Duodenal mucosa (tissue), 2 donors: Measurements from ENCODE around the gene DNAJB14.

ENCODE experiments used
- H3K27ac ChIP-seq: one replicate; pipeline ENCODE4 v1.7.0; 2013; ENCODE audit warnings: low read depth, low read length
- H3K27me3 ChIP-seq, 2 donors: one replicate each; pipeline ENCODE4 v1.7.0; 2013; ENCODE audit warnings: low read length in 2 of 2, control low read depth in 1 of 2; ENCODE audit not compliant: insufficient read depth in 2 of 2, control insufficient read depth in 1 of 2
- H3K36me3 ChIP-seq, 2 donors: one replicate each; pipeline ENCODE4 v1.7.0; 2013; ENCODE audit warnings: low read length in 2 of 2, control low read depth in 1 of 2; ENCODE audit not compliant: insufficient read depth in 2 of 2, control insufficient read depth in 1 of 2
- H3K4me1 ChIP-seq, 2 donors: one replicate each; pipeline ENCODE4 v1.7.0; 2013; ENCODE audit warnings: low read length in 2 of 2, control low read depth in 1 of 2; ENCODE audit not compliant: insufficient read depth in 2 of 2, control insufficient read depth in 1 of 2
- H3K4me3 ChIP-seq, 2 donors: one replicate each; pipeline ENCODE4 v1.7.0; 2013; ENCODE audit warnings: low read length in 2 of 2, low read depth in 1 of 2
- H3K9ac ChIP-seq, 2 donors: one replicate each; pipeline ENCODE4 v1.7.0; 2013; ENCODE audit warnings: low read length in 2 of 2, low read depth in 1 of 2
- H3K9me3 ChIP-seq, 2 donors: one replicate each; pipeline ENCODE4 v1.7.0; 2013; ENCODE audit warnings: low read length in 2 of 2, control low read depth in 1 of 2; ENCODE audit not compliant: control insufficient read depth in 1 of 2

The DNAJB14 gene

GRCh38 chr4:99945718-99946355, 581 bp downstream of the DNAJB14 start:
- Histone ChIP-seq H3K27ac (peak overlapping the region; percentile 97), H3K9me3 (no peaks in the 10 kb centered on the region), H3K9ac (peak overlapping the region; percentile 83 to 92), H3K36me3 (no peaks in the 10 kb centered on the region), H3K4me1 (peaks cover 28 to 36% of the 10 kb centered on the region in 2 donors), H3K27me3 (no peaks in the 10 kb centered on the region), H3K4me3 (peak overlapping the region; percentile 84 to 96)

- no peaks in the 10 kb centered on the region for H3K36me3 ChIP-seq
- H3K9me3 ChIP-seq, result no peaks in the 10 kb centered on the region
- no peak overlapping the region for H3K9ac ChIP-seq
- no peaks in the 10 kb centered on the region for H3K27me3 ChIP-seq
- peak overlapping the region in 1 of 2 donors; percentile 2 for H3K4me3 ChIP-seq
- H3K27ac ChIP-seq, result no peak overlapping the region
- peaks cover 28 to 36% of the 10 kb centered on the region in 2 donors for H3K4me1 ChIP-seq
These were observed 2.4 kb downstream of the DNAJB14 start for GRCh38 chr4:99943904-99944437.

GRCh38 chr4:99938243-99938753, 8.1 kb downstream of the DNAJB14 start:
- peaks cover 7% of the 10 kb centered on the region in 2 donors for H3K9me3 ChIP-seq
- H3K4me1 ChIP-seq, result no peaks in the 10 kb centered on the region
- H3K27me3 ChIP-seq, result no peaks in the 10 kb centered on the region
- no peak overlapping the region for H3K4me3 ChIP-seq
- no peak overlapping the region for H3K27ac ChIP-seq
- H3K9ac ChIP-seq, result no peak overlapping the region
- H3K36me3 ChIP-seq, result peaks cover 0 to 11% of the 10 kb centered on the region in 2 donors

DNA sequence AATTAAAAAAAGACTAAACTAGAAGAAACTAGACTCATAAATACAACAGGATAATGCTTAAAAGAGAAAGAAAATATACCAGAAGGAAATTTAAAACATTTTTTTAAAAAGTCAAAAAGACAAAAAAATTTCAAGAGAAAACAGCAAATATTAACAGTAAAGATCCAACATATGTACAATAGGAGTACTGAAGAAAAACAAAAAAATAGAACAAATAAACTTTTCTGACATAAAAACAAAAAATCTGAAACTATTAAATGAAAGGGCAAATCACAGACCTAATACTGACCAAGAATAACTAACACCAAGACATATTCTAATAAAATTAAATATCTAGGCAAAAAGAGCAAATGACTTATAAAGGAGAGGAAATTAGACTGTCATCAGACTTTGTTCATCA, 11.5 kb downstream of the DNAJB14 start:
- Histone ChIP-seq H3K4me3 (no peak overlapping the region), H3K27me3 (no peaks in the 10 kb centered on the region), H3K27ac (no peak overlapping the region)

DNA sequence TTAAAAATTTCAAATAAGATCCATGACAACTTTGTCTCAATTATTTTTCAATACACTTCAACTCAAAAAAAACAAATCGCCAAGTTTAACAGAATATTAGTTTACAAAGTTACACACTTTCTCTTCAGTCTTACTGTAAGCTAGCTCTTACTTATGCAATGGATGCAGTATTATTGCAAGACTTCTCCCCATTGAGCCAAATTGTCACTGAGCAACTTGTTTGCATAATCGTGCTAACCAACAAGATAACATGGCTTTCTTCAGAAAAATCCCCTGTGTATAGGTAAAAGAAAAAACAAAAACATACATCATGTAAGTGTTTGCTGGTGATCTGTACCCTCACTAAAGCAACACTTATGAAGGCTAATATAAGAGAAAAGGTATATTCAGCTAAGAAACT, 18.9 kb downstream of the DNAJB14 start:
- Histone ChIP-seq H3K27me3 (no peaks in the 10 kb centered on the region), H3K4me3 (no peak overlapping the region), H3K36me3 (peaks cover 3 to 5% of the 10 kb centered on the region in 2 donors), H3K27ac (no peak overlapping the region), H3K4me1 (no peaks in the 10 kb centered on the region), H3K9ac (no peak overlapping the region), H3K9me3 (no peaks in the 10 kb centered on the region)

More for the DNA sequence above, 11.5 kb downstream of the DNAJB14 start:
- Histone ChIP-seq H3K36me3 (peaks cover 0 to 11% of the 10 kb centered on the region in 2 donors), H3K9me3 (peaks cover 7% of the 10 kb centered on the region in 2 donors), H3K4me1 (no peaks in the 10 kb centered on the region), H3K9ac (no peak overlapping the region)

GRCh38 chr4:99921174-99921573, 25.2 kb downstream of the DNAJB14 start:
- no peaks in the 10 kb centered on the region for H3K9me3 ChIP-seq
- H3K4me1 ChIP-seq, result peaks cover 3 to 4% of the 10 kb centered on the region in 2 donors
- H3K27me3 ChIP-seq, result no peaks in the 10 kb centered on the region
- no peak overlapping the region for H3K4me3 ChIP-seq
- no peak overlapping the region for H3K27ac ChIP-seq
- H3K36me3 ChIP-seq, result peaks cover 7 to 18% of the 10 kb centered on the region in 2 donors
- H3K9ac ChIP-seq, result no peak overlapping the region

DNA sequence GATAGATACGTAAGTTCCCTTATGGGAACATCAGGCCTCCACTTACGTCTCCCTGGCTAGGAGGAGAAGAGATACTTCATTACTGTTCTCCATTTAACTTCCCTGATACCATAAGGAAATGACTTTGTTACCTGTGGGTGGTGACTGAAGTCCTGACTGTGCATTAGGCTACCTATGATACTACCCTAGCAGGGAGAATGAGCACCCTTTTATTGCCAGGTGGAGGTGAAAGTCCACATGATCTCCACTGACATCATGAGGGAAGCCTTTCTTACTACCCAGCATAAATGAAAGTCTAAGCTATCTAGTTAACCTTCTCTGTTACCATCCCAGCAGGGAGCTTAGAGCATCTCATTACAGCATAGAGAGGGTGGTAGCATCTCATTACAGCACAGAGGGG, 27.8 kb downstream of the DNAJB14 start:
- Histone ChIP-seq H3K9ac (no peak overlapping the region), H3K4me1 (peaks cover 3 to 4% of the 10 kb centered on the region in 2 donors), H3K9me3 (no peaks in the 10 kb centered on the region), H3K27me3 (no peaks in the 10 kb centered on the region), H3K36me3 (peaks cover 12 to 21% of the 10 kb centered on the region in 2 donors), H3K27ac (no peak overlapping the region), H3K4me3 (no peak overlapping the region)

GRCh38 chr4:99917575-99917974, 28.8 kb downstream of the DNAJB14 start:
- peaks cover 3 to 4% of the 10 kb centered on the region in 2 donors for H3K4me1 ChIP-seq
- H3K27me3 ChIP-seq, result no peaks in the 10 kb centered on the region
- no peak overlapping the region for H3K4me3 ChIP-seq
- no peaks in the 10 kb centered on the region for H3K9me3 ChIP-seq
- H3K9ac ChIP-seq, result no peak overlapping the region
- H3K27ac ChIP-seq, result no peak overlapping the region
- H3K36me3 ChIP-seq, result peaks cover 10 to 21% of the 10 kb centered on the region in 2 donors

DNA sequence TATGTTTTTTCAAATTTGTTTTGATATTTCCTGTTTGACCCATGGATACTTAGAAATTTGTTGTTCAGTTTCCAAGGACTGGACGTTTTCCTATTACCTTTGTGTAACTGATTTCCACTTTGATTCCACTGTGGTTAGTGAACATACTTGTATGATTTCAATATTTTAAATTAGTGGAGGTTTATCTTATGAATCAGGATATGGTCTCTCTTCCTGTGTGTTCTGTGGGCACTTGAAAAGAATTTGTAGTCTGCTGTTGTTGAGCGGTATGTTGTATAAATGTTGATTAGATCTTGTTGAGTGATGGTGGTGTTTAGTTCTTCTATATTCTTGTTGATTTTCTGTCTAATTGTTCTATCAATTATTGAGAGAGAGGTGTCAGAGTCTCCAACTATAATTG, 31.0 kb downstream of the DNAJB14 start:
- H3K36me3 ChIP-seq, result peaks cover 9 to 15% of the 10 kb centered on the region in 2 donors
- H3K4me3 ChIP-seq, result no peak overlapping the region
- no peaks in the 10 kb centered on the region for H3K9me3 ChIP-seq
- H3K27ac ChIP-seq, result no peak overlapping the region
- peaks cover 3 to 4% of the 10 kb centered on the region in 2 donors for H3K4me1 ChIP-seq
- no peaks in the 10 kb centered on the region for H3K27me3 ChIP-seq
- H3K9ac ChIP-seq, result no peak overlapping the region

- no peak overlapping the region for H3K27ac ChIP-seq
- H3K4me3 ChIP-seq, result peak overlapping the region; percentile 76 to 96
- H3K9me3 ChIP-seq, result no peaks in the 10 kb centered on the region
- peak overlapping the region in 1 of 2 donors; percentile 25 for H3K9ac ChIP-seq
- no peaks in the 10 kb centered on the region for H3K27me3 ChIP-seq
- peaks cover 15 to 25% of the 10 kb centered on the region in 2 donors for H3K4me1 ChIP-seq
- peaks cover 3 to 6% of the 10 kb centered on the region in 2 donors for H3K36me3 ChIP-seq
These were observed 51.4 kb downstream of the DNAJB14 start for GRCh38 chr4:99894998-99895397.
